H1 (cell line): ENCODE data around the gene TAMM41. TPM values are rescaled to one million over a fixed set of nuclear protein-coding genes. Genes with fewer than 3 reads are reported as not detected.

ENCODE experiments used
- CTCF ChIA-PET: fragments of 300-600 bp; sonication (Branson Sonifier 250); formaldehyde crosslinking; loops from one replicate; lab custom pipeline; 2021; ENCODE audit not compliant: partially characterized antibody; lab: Charles Lee
- POLR2A ChIA-PET: fragments of 300-600 bp; sonication (Branson Sonifier 250); formaldehyde crosslinking; loops from one replicate; lab custom pipeline; 2021; ENCODE audit warnings: inconsistent platforms; ENCODE audit not compliant: partially characterized antibody; lab: Charles Lee
- DNase-seq, 2 experiments: peaks; one replicate each; pipeline versions ENCODE4 v3.0.0 to v3.0.0-alpha.2; 2010 to 2022; ENCODE audit warnings: low spot score in 2 of 2, low read depth in 1 of 2, mixed read lengths in 1 of 2
- FAIRE-seq: peaks from 2 replicates; lab custom pipeline; 2011; peaks lifted over from hg19 to GRCh38; lab: Jason Lieb, UNC
- H2AFZ ChIP-seq: 2 replicates; pipeline ENCODE4 v1.8.1; 2012; ENCODE audit warnings: low read length, inconsistent platforms
- H2AK5ac ChIP-seq: 2 replicates; pipeline ENCODE4 v1.6.1; 2013; ENCODE audit warnings: low read depth, low read length
- H2BK120ac ChIP-seq: replicated peaks from 2 replicates; pipeline ENCODE3; 2013; ENCODE audit warnings: low read depth, low read length, inconsistent platforms
- H2BK12ac ChIP-seq: 2 replicates; pipeline ENCODE4 v1.6.1; 2013; ENCODE audit warnings: low read depth, low read length
- H2BK15ac ChIP-seq: 2 replicates; pipeline ENCODE4 v1.6.1; 2013; ENCODE audit warnings: low read length
- H2BK20ac ChIP-seq: 2 replicates; pipeline ENCODE4 v1.6.1; 2013; ENCODE audit warnings: low read length
- H2BK5ac ChIP-seq: 2 replicates; pipeline ENCODE4 v1.6.1; 2013; ENCODE audit warnings: low read depth, low read length
- H3K14ac ChIP-seq: 2 replicates; pipeline ENCODE4 v1.6.1; 2013; ENCODE audit warnings: inconsistent platforms; ENCODE audit not compliant: insufficient read length
- H3K18ac ChIP-seq: 2 replicates; pipeline ENCODE4 v1.6.1; 2013; ENCODE audit warnings: low read length; ENCODE audit errors: extremely low read depth
- H3K23ac ChIP-seq: 2 replicates; pipeline ENCODE4 v1.6.1; 2013; ENCODE audit warnings: inconsistent platforms; ENCODE audit not compliant: insufficient read length
- H3K23me2 ChIP-seq: 2 replicates; pipeline ENCODE4 v1.6.1; 2013; ENCODE audit warnings: low read depth, low read length
- H3K27ac ChIP-seq: 2 replicates; pipeline ENCODE4 v1.6.1; 2011; ENCODE audit warnings: low read depth, low read length, inconsistent platforms
- H3K27me3 ChIP-seq, 4 experiments: replicated peaks in 1 of 4; 1 replicate in 1 of 4; 2 replicates in 3 of 4; pipeline versions ENCODE4 v1.6.1 to v1.8.1; 2011 to 2013; ENCODE audit warnings: low read length in 3 of 4, mild to moderate bottlenecking in 3 of 4, inconsistent platforms in 2 of 4, mixed read lengths in 2 of 4, moderate library complexity in 1 of 4; ENCODE audit not compliant: control insufficient read depth in 3 of 4, insufficient read depth in 3 of 4; ENCODE audit errors: extremely low read depth in 1 of 4
- H3K36me3 ChIP-seq, 4 experiments: 2 replicates each; pipeline versions ENCODE4 v1.6.1 to v1.8.1; 2011 to 2013; ENCODE audit warnings: mild to moderate bottlenecking in 4 of 4, low read length in 3 of 4, moderate library complexity in 2 of 4, control low read depth in 1 of 4, inconsistent platforms in 1 of 4; ENCODE audit not compliant: insufficient read depth in 4 of 4, control insufficient read depth in 2 of 4
- H3K4ac ChIP-seq: replicated peaks from 2 replicates; pipeline ENCODE3; 2013; ENCODE audit warnings: low read length, low read depth, mixed read lengths, inconsistent platforms; ENCODE audit not compliant: insufficient read length
- H3K4me1 ChIP-seq, 4 experiments: replicated peaks in 1 of 4; 1 replicate in 1 of 4; 2 replicates in 3 of 4; pipeline versions ENCODE4 v1.6.1 to v1.8.1; 2011 to 2013; ENCODE audit warnings: low read length in 3 of 4, inconsistent platforms in 2 of 4, mixed read lengths in 1 of 4; ENCODE audit not compliant: insufficient read depth in 4 of 4, control insufficient read depth in 3 of 4
- H3K4me2 ChIP-seq, 2 experiments: 2 replicates each; pipeline versions ENCODE4 v1.6.1 to v1.8.1; 2011 to 2013; ENCODE audit warnings: low read depth in 2 of 2, low read length in 2 of 2, control low read depth in 1 of 2, inconsistent platforms in 1 of 2, mild to moderate bottlenecking in 1 of 2; ENCODE audit not compliant: insufficient read depth in 1 of 2
- H3K4me3 ChIP-seq, 4 experiments: fragments of 200-600, 300-600 bp in 1 of 4; sonication (generic), shearing (Covaris generic), sonication (Bioruptor Twin) in 1 of 4; 2 replicates each; pipeline versions ENCODE4 v1.5.1 to v1.8.1; 2011 to 2016; ENCODE audit warnings: low read length in 4 of 4, low read depth in 3 of 4, control low read depth in 2 of 4, inconsistent platforms in 2 of 4, mild to moderate bottlenecking in 2 of 4, mixed read lengths in 1 of 4, moderate library complexity in 1 of 4; ENCODE audit not compliant: insufficient read depth in 2 of 4; ENCODE audit errors: extremely low read depth in 1 of 4
- H3K56ac ChIP-seq: replicated peaks from 2 replicates; pipeline ENCODE3; 2013; ENCODE audit warnings: low read depth, mild to moderate bottlenecking, mixed read lengths, low read length, inconsistent platforms; ENCODE audit not compliant: insufficient read length
- H3K79me1 ChIP-seq: 2 replicates; pipeline ENCODE4 v1.6.1; 2013; ENCODE audit warnings: low read depth, low read length, control low read depth
- H3K79me2 ChIP-seq, 2 experiments: 2 replicates each; pipeline versions ENCODE4 v1.6.1 to v1.8.1; 2012 to 2013; ENCODE audit warnings: low read length in 2 of 2, mild to moderate bottlenecking in 2 of 2, inconsistent platforms in 1 of 2; ENCODE audit not compliant: insufficient read depth in 2 of 2, control insufficient read depth in 1 of 2
- H3K9ac ChIP-seq, 4 experiments: replicated peaks in 1 of 4; 1 replicate in 1 of 4; 2 replicates in 3 of 4; pipeline versions ENCODE4 v1.6.1 to v1.8.1; 2011 to 2013; ENCODE audit warnings: low read depth in 3 of 4, low read length in 3 of 4, control low read depth in 2 of 4, mild to moderate bottlenecking in 2 of 4, moderate library complexity in 2 of 4, inconsistent platforms in 1 of 4; ENCODE audit errors: extremely low read depth in 1 of 4
- H3K9me3 ChIP-seq, 2 experiments: 2 replicates each; pipeline versions ENCODE4 v1.6.1 to v1.8.1; 2012 to 2013; ENCODE audit warnings: mild to moderate bottlenecking in 2 of 2, moderate library complexity in 2 of 2, control low read depth in 1 of 2, inconsistent platforms in 1 of 2, low read depth in 1 of 2, low read length in 1 of 2, mixed read lengths in 1 of 2; ENCODE audit not compliant: insufficient read depth in 2 of 2
- H4K20me1 ChIP-seq, 2 experiments: replicated peaks in 1 of 2; 2 replicates each; pipeline versions ENCODE3 to v1.8.1; 2011 to 2013; ENCODE audit warnings: inconsistent platforms in 2 of 2, low read length in 2 of 2, mild to moderate bottlenecking in 1 of 2; ENCODE audit not compliant: insufficient read depth in 2 of 2, control insufficient read depth in 1 of 2
- H4K5ac ChIP-seq: 2 replicates; pipeline ENCODE4 v1.6.1; 2013; ENCODE audit warnings: low read length, low read depth, mixed read lengths, inconsistent platforms; ENCODE audit not compliant: insufficient read length
- H4K8ac ChIP-seq: 2 replicates; pipeline ENCODE4 v1.8.0; 2013; ENCODE audit warnings: mild to moderate bottlenecking, moderate library complexity, low read length, inconsistent platforms; ENCODE audit not compliant: insufficient read depth; ENCODE audit errors: extremely low read depth
- H4K91ac ChIP-seq: replicated peaks from 2 replicates; pipeline ENCODE3; 2013; ENCODE audit warnings: low read length, mixed read lengths, inconsistent platforms; ENCODE audit not compliant: insufficient read length
- BCL11A ChIP-seq, 2 experiments: IDR thresholded peaks; one replicate each; pipeline ENCODE4 v1.6.1; 2011; ENCODE audit warnings: low read depth in 2 of 2, low read length in 2 of 2, mild to moderate bottlenecking in 2 of 2
- BRCA1 ChIP-seq: IDR thresholded peaks from 2 replicates; pipeline ENCODE4 v1.6.1; 2012; ENCODE audit warnings: low read depth, low read length, improper control_type of control experiment
- CBX8 ChIP-seq: fragments of 300-800, 300-1000 bp; sonication (generic); IDR thresholded peaks from 2 replicates; pipeline ENCODE4 v1.7.1; 2016; ENCODE audit warnings: low read depth, low read length, borderline replicate concordance
- CEBPB ChIP-seq: IDR thresholded peaks from 2 replicates; pipeline ENCODE4 v1.6.1; 2012; ENCODE audit warnings: low read depth, low read length
- EGR1 ChIP-seq: IDR thresholded peaks from 2 replicates; pipeline ENCODE4 v1.6.1; 2011; ENCODE audit warnings: low read depth, low read length, borderline replicate concordance
- GTF2F1 ChIP-seq: IDR thresholded peaks from 2 replicates; pipeline ENCODE4 v1.6.1; 2012; ENCODE audit warnings: low read depth, low read length, improper control_type of control experiment, borderline replicate concordance
- NANOG ChIP-seq: IDR thresholded peaks from 2 replicates; pipeline ENCODE4 v1.6.1; 2011; ENCODE audit warnings: low read length, low read depth, mild to moderate bottlenecking, inconsistent platforms; ENCODE audit not compliant: insufficient read depth, poor library complexity, severe bottlenecking
- RNF2 ChIP-seq: fragments of 200-900, 300-1000 bp; sonication (generic); IDR thresholded peaks from 2 replicates; pipeline ENCODE4 v1.7.1; 2016; ENCODE audit warnings: borderline replicate concordance, low read depth, mild to moderate bottlenecking, antibody characterized with exemption, low read length; ENCODE audit not compliant: poor library complexity, severe bottlenecking; ENCODE audit errors: missing control alignments
- SP2 ChIP-seq: IDR thresholded peaks from 2 replicates; pipeline ENCODE4 v1.6.1; 2012; ENCODE audit warnings: mild to moderate bottlenecking, low read length, inconsistent platforms
- SUZ12 ChIP-seq: fragments of 200-600 bp; sonication (generic); IDR thresholded peaks from 2 replicates; pipeline ENCODE4 v1.6.1; 2012; ENCODE audit warnings: mild to moderate bottlenecking, inconsistent platforms, low read length, moderate library complexity, mixed read lengths
- TCF12 ChIP-seq: IDR thresholded peaks from 2 replicates; pipeline ENCODE4 v1.6.1; 2011; ENCODE audit warnings: low read depth, mild to moderate bottlenecking, low read length
- TEAD4 ChIP-seq: IDR thresholded peaks from 2 replicates; pipeline ENCODE4 v1.6.1; 2012; ENCODE audit warnings: low read depth, low read length, inconsistent platforms, mixed read lengths
- WGBS, 2 experiments: shearing (Covaris generic) in 1 of 2; methylation state at CpG; one replicate each; pipeline versions ENCODE4 v1.1.6 to v1.1.7; 2013 to 2015; ENCODE audit warnings: low lambda C conversion rate in 2 of 2, mixed read lengths in 2 of 2, inconsistent platforms in 1 of 2, low coverage in 1 of 2, missing lambda C conversion rate in 1 of 2; ENCODE audit not compliant: insufficient replicate concordance in 2 of 2, insufficient coverage in 1 of 2, insufficient read length in 1 of 2; ENCODE audit errors: extremely low coverage in 1 of 2, missing lambda C conversion rate in 1 of 2; 5-methylcytosine and 5-hydroxymethylcytosine counted together
- polyA plus RNA-seq, 7 experiments: library from polyadenylated mRNA; depleted of rRNA in 3 of 7; stranded (reverse) in 5 of 7; unstranded in 2 of 7; fragments of >200 nt in 5 of 7; fragments of 200-250 nt in 2 of 7; gene quantifications; 1 replicate in 5 of 7; 2 replicates in 1 of 7; 4 replicates in 1 of 7; pipeline versions ENCODE4 v1.2.1 to v1.2.3, GENCODE V29; 2011 to 2013; ENCODE audit warnings: missing spikeins in 2 of 7, mixed read lengths in 2 of 7
- total RNA-seq: library from RNA; stranded (reverse); fragmentation: NEBNext Ultra II Directional; extraction: Animal tissue kit (Norgen Biotek cat#: 25700); gene quantifications from 2 replicates; pipeline ENCODE4 v1.2.1, GENCODE V29; 2021

The TAMM41 gene
- total and polyA plus RNA-seq, 2 of the 8 experiments (the other 6 are each of a cell fraction or from before 2014, with no cell fraction given), result 16.9 to 22.5 TPM

DNA sequence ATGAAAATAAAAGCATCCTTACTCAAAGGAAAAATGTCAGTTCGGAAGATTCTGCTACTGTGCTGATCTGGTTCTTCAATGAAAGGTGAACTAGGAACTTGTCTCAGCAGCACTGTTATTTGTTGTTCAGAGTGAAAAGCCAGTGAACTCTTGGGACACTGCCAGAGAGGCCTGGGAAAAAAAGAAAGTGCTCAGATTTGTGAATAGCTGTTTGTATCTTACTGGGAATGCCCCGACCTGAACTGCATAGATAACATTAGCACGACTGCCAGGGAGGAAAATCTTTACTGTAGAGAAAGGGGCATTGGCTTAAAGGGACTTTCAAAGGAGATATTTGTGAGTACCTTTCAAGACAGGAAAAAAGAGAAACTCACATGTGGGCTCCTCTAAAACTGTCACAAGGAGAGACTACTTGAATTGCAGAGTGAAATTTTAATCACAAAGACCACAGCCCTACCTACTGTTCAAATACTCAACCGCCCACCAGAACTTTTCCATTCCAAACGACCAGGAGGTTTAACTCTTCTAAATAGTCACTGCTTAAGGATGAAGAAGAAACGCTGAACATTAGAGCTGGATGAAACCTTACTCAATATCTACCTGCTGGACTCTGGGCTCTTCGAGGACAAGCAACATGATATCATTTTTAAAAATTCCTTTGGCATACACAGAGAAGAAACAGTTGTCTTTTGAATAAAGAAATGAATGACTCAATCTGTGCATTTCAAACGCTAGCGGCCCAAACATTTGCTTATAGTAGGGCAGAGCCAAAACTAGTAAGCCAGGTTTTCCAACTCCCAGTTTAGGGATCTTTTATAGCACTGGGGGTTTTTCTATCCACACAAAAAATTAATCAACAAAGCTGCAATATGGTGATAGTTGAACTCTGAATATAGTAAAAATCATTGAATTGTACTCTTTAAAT, 13.4 kb downstream of the TAMM41 start:
- no peak overlapping the region for H4K8ac ChIP-seq
- 50% methylated on average over 9 of the region's 9 CpGs; no CpG with 5 or more reads in 1 of the 2 experiments for WGBS, 2 experiments
- no peak overlapping the region for H2AK5ac ChIP-seq
- POLR2A ChIA-PET, result interaction anchor here (1.2 kb wide), 1 partner anchor 37 kb away, joined by 3 read pairs; no protein-coding TSS in a partner anchor
- H3K14ac ChIP-seq, result no peak overlapping the region
- FAIRE-seq (peak; percentile 80), DNase-seq (no peak)
- no peak overlapping the region for H4K91ac ChIP-seq
- no peaks in the 10 kb centered on the region for H3K27me3 ChIP-seq
- H3K56ac ChIP-seq, result no peak overlapping the region
- H2BK20ac ChIP-seq, result no peak overlapping the region
- peaks cover 6 to 42% (median 17%) of the 10 kb centered on the region in 4 experiments; a peak in 6 of 8 replicates for H3K36me3 ChIP-seq
- no peaks in the 10 kb centered on the region for H3K9me3 ChIP-seq
- H3K23ac ChIP-seq, result no peak overlapping the region
- CTCF ChIA-PET, result interaction anchor here (0.7 to 1.8 kb wide), 7 partner anchors 7 to 454 kb away, joined by 3 to 8 read pairs (median 3); no protein-coding TSS in a partner anchor
- H3K23me2 ChIP-seq, result no peaks in the 10 kb centered on the region
- no peak overlapping the region for H3K9ac ChIP-seq
- H4K20me1 ChIP-seq, result no peaks in the 10 kb centered on the region
- no peak overlapping the region for H4K5ac ChIP-seq
- no peak overlapping the region for H2BK12ac ChIP-seq
- H2BK15ac ChIP-seq, result no peak overlapping the region
- no peaks in the 10 kb centered on the region for H3K79me1 ChIP-seq
- no peaks in the 10 kb centered on the region for H3K79me2 ChIP-seq
- H3K4me1 ChIP-seq, result peaks cover 0 to 6% (median 5%) of the 10 kb centered on the region in 4 experiments; a peak in 5 of 7 replicates
- no peak overlapping the region for H3K18ac ChIP-seq
- 0 out of 8 replicates have a peak overlapping the region, but pooled peaks of 1 of the 4 experiments have one; percentile 9 for H3K4me3 ChIP-seq
- no peak overlapping the region for H2BK5ac ChIP-seq
- H3K4me2 ChIP-seq, result peak overlapping the region; percentile 20 to 29
- H2BK120ac ChIP-seq, result no peak overlapping the region
- no peak overlapping the region for H2AFZ ChIP-seq
- H3K4ac ChIP-seq, result no peak overlapping the region
- no peak overlapping the region for H3K27ac ChIP-seq
- no peak for TF ChIP-seq BRCA1
- no peak for TF ChIP-seq CEBPB
- TF ChIP-seq RNF2, result no peak
- no peak for TF ChIP-seq GTF2F1
- TF ChIP-seq SUZ12, result no peak
- TF ChIP-seq EGR1, result no peak
- TF ChIP-seq TCF12, result no peak
- no peak for TF ChIP-seq BCL11A (IDR thresholded peaks at IDR 0.05; ENCODE audit: low read depth in 2 of 2, low read length in 2 of 2)
- no peak for TF ChIP-seq CBX8
- no peak for TF ChIP-seq NANOG
- TF ChIP-seq TEAD4, result no peak
- no peak for TF ChIP-seq SP2
